ENCODE data around the gene KCNJ10.

KCNJ10 gene

DNA sequence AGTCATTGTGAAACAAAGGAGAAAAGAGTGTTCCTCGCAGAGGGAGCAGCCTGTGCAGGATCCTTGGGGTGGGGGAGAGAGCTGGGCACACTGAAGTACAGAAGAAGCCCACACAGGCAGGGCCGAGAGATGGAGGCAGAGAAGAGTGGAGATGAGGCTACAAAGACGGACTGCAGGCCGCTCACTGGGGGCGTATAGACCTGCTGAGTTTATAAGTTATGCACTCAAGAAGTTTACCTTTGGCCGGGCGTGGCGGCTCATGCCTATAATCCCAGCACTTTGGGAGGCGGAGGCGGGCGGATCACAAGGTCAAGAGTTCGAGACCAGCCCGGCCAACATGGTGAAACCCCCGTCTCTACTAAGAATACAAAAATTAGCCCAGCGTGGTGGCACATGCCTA lies 108.3 kb downstream of the KCNJ10 start:
- Histone ChIP-seq H3K36me3 (ENCODE audit: low read length) (no peaks in the 10 kb centered on the region), H3K9ac (ENCODE audit: low read length) (no peak overlapping the region), H3K79me2 (ENCODE audit: insufficient read depth, low read length) (no peaks in the 10 kb centered on the region), H3K4me3 (ENCODE audit: insufficient read depth, low read length, poor library complexity, severe bottlenecking) (no peak overlapping the region), H3K27me3 (ENCODE audit: low read length) (no peaks in the 10 kb centered on the region), H4K20me1 (ENCODE audit: low read depth, low read length) (no peaks in the 10 kb centered on the region), H3K9me3 (ENCODE audit: insufficient read depth, low read length) (no peaks in the 10 kb centered on the region), H3F3A (ENCODE audit: insufficient read depth) (no peaks in the 10 kb centered on the region), H3K4me2 (ENCODE audit: low read depth, low read length, poor library complexity, severe bottlenecking) (no peak overlapping the region), H3K9me2 (replicated peaks; ENCODE audit: insufficient read depth, low read length) (no peaks in the 10 kb centered on the region), H2AFZ (ENCODE audit: low read depth, low read length, severe bottlenecking) (no peak overlapping the region), H3K27ac (ENCODE audit: low read depth, low read length) (no peak overlapping the region)
- no peak for TF ChIP-seq CTCF (IDR thresholded peaks at IDR 0.05; ENCODE audit: insufficient read depth, low read length, poor library complexity, severe bottlenecking)
- no peak for TF ChIP-seq EZH2phosphoT487 (conservative IDR thresholded peaks at IDR 0.05; ENCODE audit: low read length)

DNA sequence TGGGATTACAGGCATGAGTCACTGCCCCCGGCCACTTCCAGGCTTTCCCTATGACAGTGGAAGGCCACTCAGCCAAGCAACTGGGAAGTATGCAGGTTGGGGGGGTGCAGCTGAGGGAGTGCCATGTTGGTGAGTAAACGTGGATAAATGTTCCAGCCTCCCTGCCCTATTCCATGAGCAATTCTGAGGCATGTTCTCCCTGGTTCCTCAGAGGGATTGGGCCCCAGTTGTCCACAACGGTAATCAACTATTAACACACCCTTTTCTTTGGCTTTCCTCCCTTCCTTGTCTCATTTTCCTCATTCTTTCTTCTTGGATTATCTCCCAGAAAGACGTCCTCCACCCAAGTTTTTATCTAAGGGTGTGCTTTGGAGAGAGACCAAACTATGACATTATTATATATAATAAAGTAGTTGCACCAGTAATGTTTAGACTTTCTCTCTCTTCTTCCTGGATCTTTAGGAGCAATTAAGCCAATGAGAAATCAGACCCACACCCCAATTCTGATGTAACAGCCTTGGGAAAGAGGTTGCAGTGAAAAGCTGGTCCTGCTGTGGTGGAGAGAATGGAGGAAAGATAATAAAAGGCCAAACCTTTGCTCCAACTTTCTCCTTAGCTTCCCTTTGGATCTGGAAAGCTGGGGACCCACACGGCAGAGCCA lies 109.1 kb downstream of the KCNJ10 start:
- Histone ChIP-seq H3K4me2 (ENCODE audit: low read depth, low read length, poor library complexity, severe bottlenecking) (no peak overlapping the region), H4K20me1 (ENCODE audit: low read depth, low read length) (no peaks in the 10 kb centered on the region)

GRCh38 chr1:159959451-159959850 lies 110.5 kb downstream of the KCNJ10 start:
- no peaks in the 10 kb centered on the region for H3K79me2 ChIP-seq (ENCODE audit: insufficient read depth, low read length)
- H3K36me3 ChIP-seq (ENCODE audit: low read length), result no peaks in the 10 kb centered on the region
- no peaks in the 10 kb centered on the region for H3K27me3 ChIP-seq (ENCODE audit: low read length)
- H3K27ac ChIP-seq (ENCODE audit: low read depth, low read length), result no peak overlapping the region
- no peaks in the 10 kb centered on the region for H3F3A ChIP-seq (ENCODE audit: insufficient read depth)
- no peak overlapping the region for H3K9ac ChIP-seq (ENCODE audit: low read length)
- no peaks in the 10 kb centered on the region for H3K9me3 ChIP-seq (ENCODE audit: insufficient read depth, low read length)
- no peak for TF ChIP-seq CTCF (IDR thresholded peaks at IDR 0.05; ENCODE audit: insufficient read depth, low read length, poor library complexity, severe bottlenecking)
- TF ChIP-seq EZH2phosphoT487 (conservative IDR thresholded peaks at IDR 0.05; ENCODE audit: low read length), result no peak
- no peaks in the 10 kb centered on the region for H4K20me1 ChIP-seq (ENCODE audit: low read depth, low read length)
- no peak overlapping the region for H2AFZ ChIP-seq (ENCODE audit: low read depth, low read length, severe bottlenecking)
- H3K4me3 ChIP-seq (ENCODE audit: insufficient read depth, low read length, poor library complexity, severe bottlenecking), result no peak overlapping the region
- no peaks in the 10 kb centered on the region for H3K9me2 ChIP-seq (replicated peaks; ENCODE audit: insufficient read depth, low read length)
- no peak overlapping the region for H3K4me2 ChIP-seq (ENCODE audit: low read depth, low read length, poor library complexity, severe bottlenecking)

More for the DNA sequence above, 109.1 kb downstream of the KCNJ10 start:
- no peak overlapping the region for H3K4me3 ChIP-seq (ENCODE audit: insufficient read depth, low read length, poor library complexity, severe bottlenecking)
- H3K79me2 ChIP-seq (ENCODE audit: insufficient read depth, low read length), result no peaks in the 10 kb centered on the region
- H3K27ac ChIP-seq (ENCODE audit: low read depth, low read length), result no peak overlapping the region
- H3K9me3 ChIP-seq (ENCODE audit: insufficient read depth, low read length), result no peaks in the 10 kb centered on the region
- no peak overlapping the region for H2AFZ ChIP-seq (ENCODE audit: low read depth, low read length, severe bottlenecking)
- H3K9me2 ChIP-seq (replicated peaks; ENCODE audit: insufficient read depth, low read length), result no peaks in the 10 kb centered on the region
- no peaks in the 10 kb centered on the region for H3F3A ChIP-seq (ENCODE audit: insufficient read depth)
- H3K27me3 ChIP-seq (ENCODE audit: low read length), result no peaks in the 10 kb centered on the region
- no peak for TF ChIP-seq CTCF (IDR thresholded peaks at IDR 0.05; ENCODE audit: insufficient read depth, low read length, poor library complexity, severe bottlenecking)
- no peak for TF ChIP-seq EZH2phosphoT487 (conservative IDR thresholded peaks at IDR 0.05; ENCODE audit: low read length)
- no peaks in the 10 kb centered on the region for H3K36me3 ChIP-seq (ENCODE audit: low read length)
- no peak overlapping the region for H3K9ac ChIP-seq (ENCODE audit: low read length)
